ENCODE data around the gene BCAM.

DNA sequence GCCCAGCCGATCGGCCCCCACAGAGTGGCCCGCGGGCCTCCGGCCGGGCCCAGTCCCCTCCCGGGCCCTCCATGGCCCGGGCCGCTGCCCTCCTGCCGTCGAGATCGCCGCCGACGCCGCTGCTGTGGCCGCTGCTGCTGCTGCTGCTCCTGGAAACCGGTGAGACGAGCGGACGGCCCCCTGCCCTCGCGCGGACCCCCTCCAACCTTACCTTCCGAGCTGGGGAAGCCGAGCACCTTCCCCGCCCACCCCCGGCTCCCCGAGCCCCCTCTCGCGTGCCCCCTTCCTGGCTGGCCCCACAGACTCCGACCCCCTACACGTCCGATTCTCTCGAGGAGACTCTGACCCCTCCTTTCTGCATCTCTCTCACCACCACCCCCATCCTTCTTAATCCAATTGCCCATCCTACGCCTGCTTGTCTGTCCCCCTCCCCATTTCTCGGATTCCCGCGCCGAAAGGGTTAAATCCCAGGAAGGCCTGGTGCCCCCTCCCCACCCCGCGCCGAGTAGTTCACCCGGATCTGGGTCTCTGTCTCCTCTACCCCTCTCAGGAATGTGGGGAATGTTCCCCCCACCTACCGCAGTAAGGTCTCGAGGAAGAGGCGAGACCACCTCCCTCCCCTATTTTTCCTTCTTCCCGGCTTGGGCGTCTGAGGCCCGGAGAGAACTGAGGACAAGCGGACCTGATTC lies 37.7 kb downstream of the BCAM start:
- TF ChIP-seq, protein P1, sequence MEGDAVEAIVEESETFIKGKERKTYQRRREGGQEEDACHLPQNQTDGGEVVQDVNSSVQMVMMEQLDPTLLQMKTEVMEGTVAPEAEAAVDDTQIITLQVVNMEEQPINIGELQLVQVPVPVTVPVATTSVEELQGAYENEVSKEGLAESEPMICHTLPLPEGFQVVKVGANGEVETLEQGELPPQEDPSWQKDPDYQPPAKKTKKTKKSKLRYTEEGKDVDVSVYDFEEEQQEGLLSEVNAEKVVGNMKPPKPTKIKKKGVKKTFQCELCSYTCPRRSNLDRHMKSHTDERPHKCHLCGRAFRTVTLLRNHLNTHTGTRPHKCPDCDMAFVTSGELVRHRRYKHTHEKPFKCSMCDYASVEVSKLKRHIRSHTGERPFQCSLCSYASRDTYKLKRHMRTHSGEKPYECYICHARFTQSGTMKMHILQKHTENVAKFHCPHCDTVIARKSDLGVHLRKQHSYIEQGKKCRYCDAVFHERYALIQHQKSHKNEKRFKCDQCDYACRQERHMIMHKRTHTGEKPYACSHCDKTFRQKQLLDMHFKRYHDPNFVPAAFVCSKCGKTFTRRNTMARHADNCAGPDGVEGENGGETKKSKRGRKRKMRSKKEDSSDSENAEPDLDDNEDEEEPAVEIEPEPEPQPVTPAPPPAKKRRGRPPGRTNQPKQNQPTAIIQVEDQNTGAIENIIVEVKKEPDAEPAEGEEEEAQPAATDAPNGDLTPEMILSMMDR (conservative IDR thresholded peaks at IDR 0.05): no peak
- no peak for TF ChIP-seq EZH2 (IDR thresholded peaks at IDR 0.05; ENCODE audit: low read depth)
